Adrenal gland (tissue), 5 donors: ENCODE results near the gene PRIM2.
"Not testable (repeated sequence)": the region's sequence is repeated elsewhere in the genome, so short reads cannot be mapped to it uniquely, and the experiment has no call there.

Source experiments
- CTCF ChIP-seq, 6 experiments: fragments of 450-650 bp in 4 of 6; fragments of 200-600 bp in 2 of 6; sonication (generic) in 1 of 6; IDR thresholded peaks; 1 replicate in 5 of 6; 2 replicates in 1 of 6; pipeline versions ENCODE4 v1.5.1 to v1.8.0; 2016 to 2021; ENCODE audit warnings: antibody characterized with exemption in 6 of 6, mild to moderate bottlenecking in 2 of 6, moderate library complexity in 1 of 6
- POLR2A ChIP-seq, 2 donors: fragments of 450-650 bp; IDR thresholded peaks; one replicate each; pipeline ENCODE4 v1.6.1; 2017; ENCODE audit warnings: antibody characterized with exemption in 2 of 2, mild to moderate bottlenecking in 2 of 2, moderate library complexity in 1 of 2
- donor health status: DM: no; HTN: no; CAD: no.

GRCh38 chr6:57419341-57419740 lies 101.9 kb downstream of the PRIM2 start:
- TF ChIP-seq CTCF, POLR2A (IDR thresholded peaks at IDR 0.05): not testable (repeated sequence)
